ENCODE measurements around the gene KRT83. TPM values are rescaled to one million over a fixed set of nuclear protein-coding genes. Genes with fewer than 3 reads are reported as not detected.

The KRT83 gene
- polyA plus RNA-seq, 1 of the 3 experiments (the other 2 are of a cell fraction), result 0.03 TPM

DNA sequence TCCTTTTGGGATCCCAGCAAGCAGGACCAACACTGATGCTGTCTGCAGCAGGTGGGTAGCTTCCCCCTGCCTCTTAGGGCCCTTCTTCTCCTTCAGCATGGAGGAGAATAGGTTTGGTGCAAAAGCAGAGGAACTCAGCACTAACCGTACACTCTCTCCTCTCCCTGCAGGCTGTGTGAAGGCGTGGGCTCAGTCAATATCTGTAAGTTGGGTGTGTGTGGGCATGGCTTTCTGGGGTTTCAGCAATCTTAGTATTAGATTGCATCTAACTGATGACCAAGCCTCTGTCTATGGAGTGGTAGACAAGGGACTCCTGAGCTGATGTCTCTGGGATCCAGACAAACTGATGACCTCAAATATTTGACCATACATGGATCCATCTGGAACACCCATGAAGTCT is 31.8 kb upstream of the KRT83 start:
- WGBS (ENCODE audit: low lambda C conversion rate), result 83% methylated on average over 1 of the region's 2 CpGs

DNA sequence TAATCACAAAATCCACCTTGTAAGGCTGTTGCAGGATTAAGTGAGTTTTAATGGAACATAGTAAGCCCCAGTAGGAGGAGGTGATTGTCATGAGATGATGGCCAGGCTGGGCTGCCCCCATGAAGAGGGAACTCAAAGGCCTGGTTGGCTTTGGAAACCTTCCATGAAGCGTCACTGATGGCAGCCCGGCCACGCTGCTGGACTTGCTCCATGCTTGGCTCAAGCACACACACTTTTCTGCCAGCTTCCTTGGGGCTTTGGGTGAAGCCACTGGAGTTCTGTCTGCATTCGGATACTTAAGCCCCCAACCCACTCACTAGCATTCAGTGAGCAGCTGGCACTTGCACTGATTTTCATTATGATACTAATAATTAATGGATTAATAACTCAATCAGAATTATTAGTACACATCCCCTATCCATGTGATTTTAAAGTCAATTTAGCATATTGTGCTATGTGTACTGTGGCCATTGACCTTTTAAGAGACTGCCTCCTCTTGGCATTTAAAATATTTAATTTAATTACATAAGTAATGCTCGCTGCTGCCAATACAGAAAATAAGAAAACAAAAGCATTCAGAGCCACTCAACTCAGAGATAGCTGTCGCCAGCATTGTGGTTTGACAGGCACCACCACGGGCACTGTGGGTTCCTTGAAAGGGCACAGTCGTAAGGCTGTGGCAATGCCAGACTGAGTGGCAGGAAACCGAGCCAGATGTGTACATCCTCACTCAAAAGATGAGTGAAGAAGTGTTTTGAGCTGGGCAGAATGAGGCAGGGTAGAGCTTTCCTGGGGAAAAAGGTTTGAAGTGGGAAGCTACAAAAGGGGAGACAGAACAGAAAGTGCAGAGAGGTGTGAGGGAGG is 30.2 kb upstream of the KRT83 start:
- H4K20me1 ChIP-seq (ENCODE audit: insufficient read depth), result no peaks in the 10 kb centered on the region
- no peak for DNase-seq
- TF ChIP-seq GATA2 (CRISPR knock-in tag; IDR thresholded peaks at IDR 0.05) (no peak), EZH2phosphoT487 (IDR thresholded peaks at IDR 0.05; ENCODE audit: borderline replicate concordance, low read depth) (no peak), RCOR1 (IDR thresholded peaks at IDR 0.05; ENCODE audit: low read length) (no peak), USF1 (IDR thresholded peaks at IDR 0.05; ENCODE audit: borderline replicate concordance, low read depth) (no peak), SIN3A (IDR thresholded peaks at IDR 0.05; ENCODE audit: borderline replicate concordance, low read depth, low read length) (no peak), FOXJ3 (CRISPR knock-in tag; IDR thresholded peaks at IDR 0.05) (no peak), GABPA (IDR thresholded peaks at IDR 0.05; ENCODE audit: low read depth) (no peak), POLR2AphosphoS5 (IDR thresholded peaks at IDR 0.05; ENCODE audit: low read depth, low read length) (no peak), ELF1 (IDR thresholded peaks at IDR 0.05) (no peak), MEF2A (IDR thresholded peaks at IDR 0.05; ENCODE audit: borderline replicate concordance, low read depth) (no peak), RXRA (IDR thresholded peaks at IDR 0.05; ENCODE audit: borderline replicate concordance, low read depth) (no peak), FOXM1 (IDR thresholded peaks at IDR 0.05; ENCODE audit: low read depth) (no peak), NRF1 (IDR thresholded peaks at IDR 0.05; ENCODE audit: low read depth, low read length) (no peak), NFIC (IDR thresholded peaks at IDR 0.05; ENCODE audit: borderline replicate concordance) (no peak)
- TF ChIP-seq, protein P1, sequence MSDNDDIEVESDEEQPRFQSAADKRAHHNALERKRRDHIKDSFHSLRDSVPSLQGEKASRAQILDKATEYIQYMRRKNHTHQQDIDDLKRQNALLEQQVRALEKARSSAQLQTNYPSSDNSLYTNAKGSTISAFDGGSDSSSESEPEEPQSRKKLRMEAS (IDR thresholded peaks at IDR 0.05; ENCODE audit: low read depth), result no peak
- no peak overlapping the region for H3K27ac ChIP-seq (ENCODE audit: low read depth in 2 of 2, low read length in 1 of 2)
- ChIA-PET CTCF (interaction anchor here (1.1 to 3.1 kb wide), 9 partner anchors 11 to 534 kb away, joined by 3 to 18 read pairs (median 4); no protein-coding TSS in a partner anchor), POLR2A (no interaction called here)
- no peaks in the 10 kb centered on the region for H3F3A ChIP-seq (replicated peaks; ENCODE audit: insufficient read depth)
- H3K9ac ChIP-seq, result no peak overlapping the region
- H3K9me2 ChIP-seq, result no peaks in the 10 kb centered on the region
- no peak overlapping the region for H3K4me2 ChIP-seq
- H3K9me3 ChIP-seq, result no peaks in the 10 kb centered on the region
- H3K27me3 ChIP-seq (ENCODE audit: insufficient read depth), result peaks cover 40% of the 10 kb centered on the region
- no peak overlapping the region for H2AFZ ChIP-seq (ENCODE audit: low read depth)
- no peaks in the 10 kb centered on the region; a peak in 1 of 4 replicates for H3K4me1 ChIP-seq (ENCODE audit: control insufficient read depth in 1 of 2, insufficient read depth in 2 of 2, low read depth in 1 of 2, low read length in 1 of 2)
- no peak overlapping the region for H3K4me3 ChIP-seq (ENCODE audit: low read depth in 2 of 2, low read length in 1 of 2)
- no peaks in the 10 kb centered on the region for H3K36me3 ChIP-seq (replicated peaks in 1 of 2; ENCODE audit: control insufficient read depth in 1 of 2, insufficient read depth in 2 of 2, low read length in 1 of 2)
- H3K79me2 ChIP-seq (ENCODE audit: insufficient read depth), result no peaks in the 10 kb centered on the region
- 26% methylated on average over 7 of the region's 9 CpGs for WGBS (ENCODE audit: low lambda C conversion rate)

More for the DNA sequence above, 31.8 kb upstream of the KRT83 start:
- Histone ChIP-seq H3K4me2 (no peak overlapping the region), H3F3A (replicated peaks; ENCODE audit: insufficient read depth) (no peaks in the 10 kb centered on the region), H3K36me3 (replicated peaks in 1 of 2; ENCODE audit: control insufficient read depth in 1 of 2, insufficient read depth in 2 of 2, low read length in 1 of 2) (no peaks in the 10 kb centered on the region), H3K9me3 (no peaks in the 10 kb centered on the region), H3K4me3 (ENCODE audit: low read depth in 2 of 2, low read length in 1 of 2) (no peak overlapping the region), H3K4me1 (ENCODE audit: control insufficient read depth in 1 of 2, insufficient read depth in 2 of 2, low read depth in 1 of 2, low read length in 1 of 2) (no peaks in the 10 kb centered on the region; a peak in 1 of 4 replicates), H3K79me2 (ENCODE audit: insufficient read depth) (no peaks in the 10 kb centered on the region), H2AFZ (ENCODE audit: low read depth) (no peak overlapping the region), H3K9ac (no peak overlapping the region), H3K27me3 (ENCODE audit: insufficient read depth) (peaks cover 40% of the 10 kb centered on the region), H4K20me1 (ENCODE audit: insufficient read depth) (no peaks in the 10 kb centered on the region), H3K27ac (ENCODE audit: low read depth in 2 of 2, low read length in 1 of 2) (no peak overlapping the region), H3K9me2 (no peaks in the 10 kb centered on the region)
- CTCF ChIA-PET, result interaction anchor here (1.2 to 3.1 kb wide), 5 partner anchors 9 to 518 kb away, joined by 3 to 18 read pairs (median 5); no protein-coding TSS in a partner anchor
- TF ChIP-seq TAF1 (IDR thresholded peaks at IDR 0.05; ENCODE audit: borderline replicate concordance, low read depth, low read length) (no peak), JUND (IDR thresholded peaks at IDR 0.05) (no peak), TEAD4 (IDR thresholded peaks at IDR 0.05; ENCODE audit: borderline replicate concordance, insufficient read depth) (no peak), MEF2A (IDR thresholded peaks at IDR 0.05; ENCODE audit: borderline replicate concordance, low read depth) (no peak), EP300 (IDR thresholded peaks at IDR 0.05; ENCODE audit: borderline replicate concordance in 1 of 2, low read depth in 1 of 2, low read length in 1 of 2) (no peak), RXRA (IDR thresholded peaks at IDR 0.05; ENCODE audit: borderline replicate concordance, low read depth) (no peak), MXI1 (IDR thresholded peaks at IDR 0.05; ENCODE audit: low read depth, low read length) (no peak), USF1 (IDR thresholded peaks at IDR 0.05; ENCODE audit: borderline replicate concordance, low read depth) (no peak), RCOR1 (IDR thresholded peaks at IDR 0.05; ENCODE audit: low read length) (no peak), RAD21 (IDR thresholded peaks at IDR 0.05; ENCODE audit: low read length) (no peak), YY1 (IDR thresholded peaks at IDR 0.05; ENCODE audit: low read depth) (no peak), SIN3A (IDR thresholded peaks at IDR 0.05; ENCODE audit: borderline replicate concordance, low read depth, low read length) (no peak)
- TF ChIP-seq, protein P2, sequence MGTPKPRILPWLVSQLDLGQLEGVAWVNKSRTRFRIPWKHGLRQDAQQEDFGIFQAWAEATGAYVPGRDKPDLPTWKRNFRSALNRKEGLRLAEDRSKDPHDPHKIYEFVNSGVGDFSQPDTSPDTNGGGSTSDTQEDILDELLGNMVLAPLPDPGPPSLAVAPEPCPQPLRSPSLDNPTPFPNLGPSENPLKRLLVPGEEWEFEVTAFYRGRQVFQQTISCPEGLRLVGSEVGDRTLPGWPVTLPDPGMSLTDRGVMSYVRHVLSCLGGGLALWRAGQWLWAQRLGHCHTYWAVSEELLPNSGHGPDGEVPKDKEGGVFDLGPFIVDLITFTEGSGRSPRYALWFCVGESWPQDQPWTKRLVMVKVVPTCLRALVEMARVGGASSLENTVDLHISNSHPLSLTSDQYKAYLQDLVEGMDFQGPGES (IDR thresholded peaks at IDR 0.05; ENCODE audit: low read depth, low read length), result no peak
- POLR2A ChIA-PET, result no interaction called here
- no peak for DNase-seq

Measured in SK-N-SH (cell line).